ENCODE results near the gene ALAS1. TPM values are rescaled to one million over a fixed set of nuclear protein-coding genes. Genes with fewer than 3 reads are reported as not detected.
A peak's percentile ranks its signal among the peaks of the same experiment; 100 is the strongest.

The ALAS1 gene
- total and polyA plus RNA-seq, 9 of the 15 experiments (the other 6 are each of a cell fraction or from before 2014, with no cell fraction given): 21.4 to 49.5 (median 34.4) TPM

- H3K27me3 ChIP-seq (ENCODE audit: control insufficient read depth in 2 of 2, insufficient read depth in 2 of 2, low read length in 2 of 2): no peaks in the 10 kb centered on the region
- CTCF ChIA-PET (ENCODE audit: low intra/inter-chr PET ratio): no interaction called here
- ATAC-seq (no peak), FAIRE-seq (no peak), DNase-seq (ENCODE audit: extremely low read depth in 1 of 4, low spot score in 3 of 4) (no peak)
- no peak overlapping the region for H3K4me3 ChIP-seq
- H3K79me2 ChIP-seq (ENCODE audit: control insufficient read depth, insufficient read depth, low read length): no peaks in the 10 kb centered on the region
- TF ChIP-seq ZKSCAN1 (IDR thresholded peaks at IDR 0.05; ENCODE audit: low read depth, low read length) (0 out of 2 replicates have a peak, but pooled peaks have one; percentile 26), ZBTB7A (IDR thresholded peaks at IDR 0.05; ENCODE audit: borderline replicate concordance, control insufficient read depth, low read depth, low read length) (no peak), POLR2B (IDR thresholded peaks at IDR 0.05; ENCODE audit: low read depth, partially characterized antibody) (no peak)
- H3K4me2 ChIP-seq (ENCODE audit: insufficient read depth, low read length): no peak overlapping the region
- H3K9ac ChIP-seq (ENCODE audit: insufficient read depth in 1 of 2, low read depth in 2 of 2, low read length in 2 of 2): no peak overlapping the region
- H3K9me1 ChIP-seq (ENCODE audit: control insufficient read depth, insufficient read depth, low read length): no peaks in the 10 kb centered on the region
- peaks cover 11 to 21% of the 10 kb centered on the region in 2 experiments; a peak in 4 of 5 replicates for H3K4me1 ChIP-seq (replicated peaks in 1 of 2; ENCODE audit: control insufficient read depth in 2 of 2, insufficient read depth in 2 of 2, low read length in 2 of 2)
- intact Hi-C loops (cut with micrococcal nuclease) (no loop called here), in situ Hi-C loops (cut with MboI) (no loop called here)
- no peak overlapping the region for H3K27ac ChIP-seq (ENCODE audit: extremely low read depth, low read depth, low read length)
- 70% methylated on average over 6 of the region's 7 CpGs for WGBS (ENCODE audit: insufficient coverage, low coverage, missing lambda C conversion rate)
- no peaks in the 10 kb centered on the region for H3K9me3 ChIP-seq (replicated peaks; ENCODE audit: control insufficient read depth, insufficient read depth, low read depth, low read length)
- no TSS peak for BruUV-seq (replicated peaks)
- H2AFZ ChIP-seq (ENCODE audit: low read depth, low read length): no peak overlapping the region
- POLR2A ChIA-PET: interaction anchor here (0.6 to 1.9 kb wide), 4 partner anchors 10 to 92 kb away, joined by 4 to 5 read pairs (median 4); no protein-coding TSS in a partner anchor
- 0 out of 2 replicates have a peak, but pooled peaks cover 6% of the 10 kb centered on the region for H4K20me1 ChIP-seq (replicated peaks; ENCODE audit: control insufficient read depth, insufficient read depth, low read length)
- peaks cover 24% of the 10 kb centered on the region; the same call in 1 of the 3 replicates for H3K36me3 ChIP-seq (ENCODE audit: control insufficient read depth, insufficient read depth, low read length)
Observed at GRCh38 chr3:52247409-52248164, 49.6 kb downstream of the ALAS1 start.

- Histone ChIP-seq H3K4me2 (ENCODE audit: insufficient read depth, low read length) (no peak overlapping the region), H3K27ac (ENCODE audit: extremely low read depth, low read depth, low read length) (no peak overlapping the region), H3K9me1 (ENCODE audit: control insufficient read depth, insufficient read depth, low read length) (no peaks in the 10 kb centered on the region), H3K79me2 (ENCODE audit: control insufficient read depth, insufficient read depth, low read length) (no peaks in the 10 kb centered on the region), H3K4me1 (replicated peaks in 1 of 2; ENCODE audit: control insufficient read depth in 2 of 2, insufficient read depth in 2 of 2, low read length in 2 of 2) (peaks cover 11 to 21% of the 10 kb centered on the region in 2 experiments; a peak in 4 of 5 replicates), H3K27me3 (ENCODE audit: control insufficient read depth in 2 of 2, insufficient read depth in 2 of 2, low read length in 2 of 2) (no peaks in the 10 kb centered on the region), H3K4me3 (no peak overlapping the region), H2AFZ (ENCODE audit: low read depth, low read length) (no peak overlapping the region), H3K9ac (ENCODE audit: insufficient read depth in 1 of 2, low read depth in 2 of 2, low read length in 2 of 2) (no peak overlapping the region), H3K36me3 (ENCODE audit: control insufficient read depth, insufficient read depth, low read length) (peaks cover 28% of the 10 kb centered on the region; the same call in 2 of the 3 replicates), H4K20me1 (replicated peaks; ENCODE audit: control insufficient read depth, insufficient read depth, low read length) (0 out of 2 replicates have a peak, but pooled peaks cover 6% of the 10 kb centered on the region), H3K9me3 (replicated peaks; ENCODE audit: control insufficient read depth, insufficient read depth, low read depth, low read length) (no peaks in the 10 kb centered on the region)
- ChIA-PET POLR2A (interaction anchor here (0.6 to 1.9 kb wide), 7 partner anchors 8 to 114 kb away, joined by 3 to 10 read pairs (median 4); no protein-coding TSS in a partner anchor), CTCF (ENCODE audit: low intra/inter-chr PET ratio) (no interaction called here)
- TF ChIP-seq POLR2G (IDR thresholded peaks at IDR 0.05; ENCODE audit: low read depth, low read length): peak; percentile 46; the same call in 1 of the 2 replicates
- TF ChIP-seq E2F5 (CRISPR knock-in tag; IDR thresholded peaks at IDR 0.05): no peak
- TF ChIP-seq MIER1 (IDR thresholded peaks at IDR 0.05; ENCODE audit: low read depth): no peak
- no peak for TF ChIP-seq TAF9B (IDR thresholded peaks at IDR 0.05; ENCODE audit: partially characterized antibody)
- TF ChIP-seq NFIC (IDR thresholded peaks at IDR 0.05): no peak
- no peak for TF ChIP-seq KAT7 (CRISPR knock-in tag; IDR thresholded peaks at IDR 0.05; ENCODE audit: borderline replicate concordance)
- no peak for TF ChIP-seq ARNT (IDR thresholded peaks at IDR 0.05)
- ATAC-seq: no peak
- TSS peak; percentile 30 for BruUV-seq (replicated peaks)
- DNase-seq (ENCODE audit: extremely low read depth in 1 of 4, low spot score in 3 of 4): no peak
- 79% methylated on average over 5 of the region's 10 CpGs for WGBS (ENCODE audit: insufficient coverage, low coverage, missing lambda C conversion rate)
- FAIRE-seq: no peak
- intact Hi-C loops (cut with micrococcal nuclease) (no loop called here), in situ Hi-C loops (cut with MboI) (no loop called here)
Observed at GRCh38 chr3:52248165-52248541, 50.2 kb downstream of the ALAS1 start.

Measured in K562 (cell line).